Middle frontal gyrus (tissue), 1 donor: ENCODE results near the gene AOPEP.
"Not testable (repeated sequence)": the region's sequence is repeated elsewhere in the genome, so short reads cannot be mapped to it uniquely, and the experiment has no call there.

Source experiments
- DNase-seq: peaks from one replicate; pipeline ENCODE4 v3.0.0-alpha.2; 2015; ENCODE audit warnings: low spot score; ENCODE audit errors: extremely low spot score

Gene AOPEP

GRCh38 chr9:94931740-94932139 is 205.2 kb downstream of the AOPEP start:
- no peak for DNase-seq

DNA sequence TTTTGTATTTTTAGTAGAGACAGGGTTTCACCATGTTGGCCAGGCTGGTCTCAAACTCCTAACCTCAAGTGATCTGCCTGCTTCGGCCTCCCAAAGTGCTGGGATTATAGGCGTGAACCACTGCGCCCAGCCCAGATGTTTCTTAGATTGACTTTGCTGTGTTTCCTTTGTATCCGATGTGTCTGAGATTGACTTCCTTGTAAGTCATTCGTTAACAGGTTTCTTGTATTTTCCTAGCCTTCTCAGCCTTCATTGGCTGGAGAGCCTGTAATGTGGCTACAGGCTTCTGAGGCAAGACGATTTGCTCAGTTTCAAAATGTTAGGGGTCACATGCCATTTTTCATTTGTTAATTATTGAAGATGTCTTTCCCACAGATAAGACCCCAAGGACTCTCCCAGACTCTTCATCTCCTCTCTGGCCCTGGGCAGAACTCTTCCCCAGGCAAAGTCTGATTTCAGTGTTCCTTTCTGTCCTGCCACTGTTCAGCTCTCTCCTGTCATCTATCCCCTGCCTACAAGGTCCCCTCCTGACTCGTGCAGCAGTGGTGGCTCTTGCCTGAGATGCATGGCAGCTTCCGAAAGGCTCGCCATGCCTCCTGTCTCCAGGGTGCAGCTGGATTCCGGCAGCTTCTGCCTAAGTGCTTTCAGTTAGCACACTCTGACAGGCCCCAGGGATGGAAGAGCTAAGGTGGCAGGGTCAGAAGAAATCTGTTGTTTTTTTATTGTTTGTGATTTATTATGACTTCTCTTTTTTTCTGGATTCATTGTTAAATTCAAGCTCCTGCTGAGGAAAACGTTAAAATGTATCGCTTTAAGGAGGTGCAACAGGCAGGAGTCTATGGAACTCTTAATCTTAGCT is 206.4 kb downstream of the AOPEP start:
- DNase-seq = no peak

- no peak for DNase-seq
Observed at GRCh38 chr9:94933511-94933828, 207.0 kb downstream of the AOPEP start.

DNA sequence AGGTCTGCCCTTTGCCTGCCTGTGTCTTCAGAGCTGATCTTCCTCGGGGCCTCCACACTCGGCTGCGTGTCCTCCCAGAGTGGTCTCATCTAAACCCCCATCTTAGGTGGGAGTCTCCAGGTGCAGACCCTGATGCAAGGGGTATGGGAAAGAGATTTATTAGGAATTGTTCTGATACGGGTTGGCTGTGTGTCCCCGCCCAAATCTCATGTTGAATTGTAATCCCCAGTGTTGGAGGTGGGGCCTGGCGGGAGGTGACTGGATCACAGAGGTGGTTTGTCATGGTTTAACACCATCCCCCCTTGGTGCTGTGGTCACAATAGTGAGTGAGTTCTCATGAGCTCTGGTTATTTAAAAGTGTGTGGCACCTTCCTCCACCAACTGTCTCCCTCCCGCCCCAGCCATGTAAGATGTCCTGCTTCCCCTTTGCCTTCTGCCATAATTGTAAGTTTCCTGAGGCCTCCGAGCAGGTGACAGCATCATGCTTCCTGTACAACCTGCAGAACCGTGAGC is 208.4 kb downstream of the AOPEP start:
- no peak for DNase-seq

DNA sequence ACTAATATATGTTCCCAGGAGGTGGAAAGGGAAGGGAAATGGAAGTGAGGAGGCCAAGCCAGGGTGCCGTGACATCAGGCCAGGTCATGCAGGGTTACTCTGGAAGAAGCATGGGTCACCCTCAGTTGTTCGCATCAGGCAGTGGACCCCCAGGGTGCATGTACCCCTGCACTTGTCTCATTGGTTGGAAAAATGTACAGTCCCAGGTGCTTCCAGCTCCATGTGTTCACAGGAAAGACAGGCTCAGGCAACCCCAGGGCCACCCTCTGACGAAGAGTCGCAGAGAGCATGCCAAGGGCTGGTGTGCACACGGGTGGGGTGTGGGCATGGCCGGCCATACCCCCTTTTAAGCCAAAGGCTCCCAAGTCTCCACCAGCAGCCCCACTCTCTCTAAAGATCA is 208.9 kb downstream of the AOPEP start:
- no peak for DNase-seq

GRCh38 chr9:94936419-94936818 is 209.9 kb downstream of the AOPEP start:
- no peak for DNase-seq

DNA sequence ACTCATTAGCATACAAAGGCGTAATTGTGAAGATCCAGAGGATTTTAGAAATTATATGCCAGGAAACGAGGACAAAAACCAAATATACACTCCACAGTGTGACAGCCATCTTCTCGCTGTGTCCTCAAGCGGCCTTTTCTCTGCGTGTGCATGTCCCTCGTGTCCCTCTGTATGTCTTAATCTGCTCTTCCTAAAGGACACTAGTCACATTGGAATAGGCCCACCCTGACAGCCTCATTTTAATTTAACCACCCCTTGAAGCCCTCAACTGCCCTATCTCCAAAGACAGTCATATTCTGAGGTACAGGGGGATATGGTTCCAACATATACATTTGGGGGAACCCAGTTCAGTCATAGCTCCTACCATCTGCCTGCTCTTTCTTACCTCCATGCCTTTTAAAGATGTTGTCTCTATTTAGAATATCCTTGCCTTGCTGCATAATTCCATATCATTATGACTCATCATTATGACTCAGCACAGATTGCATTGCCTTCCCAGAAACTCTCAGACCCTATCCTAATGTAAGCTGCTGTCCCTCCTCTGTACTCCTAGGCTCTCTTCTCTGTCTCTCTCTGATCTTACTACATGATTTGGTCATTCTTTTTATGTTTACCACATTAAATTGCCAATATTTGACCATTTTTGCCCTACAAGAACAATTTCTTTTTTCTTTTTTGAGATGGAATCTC is 210.9 kb downstream of the AOPEP start:
- no peak for DNase-seq

GRCh38 chr9:94938384-94938783 is 211.9 kb downstream of the AOPEP start:
- DNase-seq = no peak

DNA sequence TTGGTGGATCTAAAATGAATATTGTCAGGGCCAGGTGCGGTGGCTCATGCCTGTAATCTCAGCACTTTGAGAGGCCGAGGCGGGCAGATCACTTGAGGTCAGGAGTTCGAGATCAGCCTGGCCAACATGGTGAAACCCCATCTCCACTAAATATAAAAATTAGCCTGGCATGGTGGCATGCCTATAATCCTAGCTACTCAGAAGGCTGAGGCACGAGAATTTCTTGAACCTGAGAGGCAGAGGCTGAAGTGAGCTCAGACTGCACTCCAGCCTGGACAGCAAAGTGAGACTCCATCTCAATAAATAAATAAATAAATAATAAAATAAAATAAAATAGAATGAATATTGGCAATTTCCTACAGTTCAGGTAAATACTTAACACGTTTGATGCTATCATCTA is 213.8 kb downstream of the AOPEP start:
- not testable (repeated sequence) for DNase-seq

GRCh38 chr9:94941211-94941875 is 214.8 kb downstream of the AOPEP start:
- no peak for DNase-seq

DNA sequence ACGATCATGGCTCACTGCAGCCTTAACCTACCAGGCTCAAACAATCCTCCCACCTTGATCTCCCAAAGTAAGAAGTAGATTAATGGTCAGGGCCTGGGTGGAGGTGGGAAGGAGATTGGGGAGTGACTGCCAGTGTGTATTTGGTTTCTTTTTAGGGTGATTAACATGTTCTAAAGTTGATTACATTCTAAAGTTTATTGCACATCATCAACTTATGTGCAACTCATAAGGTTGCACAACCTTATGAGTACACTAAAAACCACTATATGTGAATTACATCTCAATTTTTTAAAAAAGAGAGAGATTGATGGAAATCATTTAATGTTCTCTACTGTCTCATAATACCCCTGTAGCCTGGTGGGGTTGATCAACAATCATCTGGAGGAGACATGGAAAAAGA is 218.1 kb downstream of the AOPEP start:
- DNase-seq = no peak

DNA sequence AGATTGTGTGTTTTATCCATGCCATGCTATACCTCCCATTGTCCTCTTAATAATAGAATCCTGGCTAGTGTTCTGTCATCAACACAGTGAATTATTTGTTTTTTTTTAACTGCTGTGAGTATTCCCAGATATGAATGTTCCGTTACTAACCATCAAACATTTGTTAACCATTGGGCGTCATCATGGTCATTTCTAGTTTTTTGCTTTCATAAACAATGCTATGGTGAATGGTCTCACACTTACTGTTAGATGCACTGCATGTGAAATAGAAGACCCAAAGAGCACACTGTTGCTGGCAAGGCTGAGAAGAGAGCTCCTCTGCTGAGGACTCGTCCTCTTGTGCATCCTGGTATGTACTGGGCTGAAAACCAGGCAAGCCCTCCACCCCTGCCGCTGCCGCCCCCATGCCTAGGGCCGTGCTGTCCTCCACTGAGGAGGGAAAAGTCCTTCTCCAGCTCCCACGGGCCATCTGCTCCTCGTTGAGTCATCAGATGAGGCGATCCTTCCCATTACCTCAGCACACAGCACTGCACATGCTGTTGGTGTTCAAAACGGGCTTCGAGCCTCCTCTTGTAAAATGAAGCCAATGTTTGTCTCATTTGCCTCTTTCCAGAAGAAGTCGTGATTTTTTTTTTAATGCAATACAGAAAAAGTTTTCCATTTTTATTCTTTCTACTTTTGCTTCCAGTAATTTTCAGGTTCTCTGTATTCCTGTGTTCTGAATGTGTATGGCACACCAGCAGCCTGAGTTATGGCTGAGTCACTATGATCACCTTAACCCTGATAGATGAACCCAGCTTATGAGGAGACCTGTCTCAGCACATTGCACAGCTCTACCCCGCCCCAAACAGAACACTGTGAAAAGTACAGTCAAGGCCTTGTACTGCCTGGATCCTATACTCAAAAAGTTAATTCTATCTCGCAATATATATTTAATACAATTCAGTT is 219.0 kb downstream of the AOPEP start:
- peak; percentile 63 for DNase-seq

DNA sequence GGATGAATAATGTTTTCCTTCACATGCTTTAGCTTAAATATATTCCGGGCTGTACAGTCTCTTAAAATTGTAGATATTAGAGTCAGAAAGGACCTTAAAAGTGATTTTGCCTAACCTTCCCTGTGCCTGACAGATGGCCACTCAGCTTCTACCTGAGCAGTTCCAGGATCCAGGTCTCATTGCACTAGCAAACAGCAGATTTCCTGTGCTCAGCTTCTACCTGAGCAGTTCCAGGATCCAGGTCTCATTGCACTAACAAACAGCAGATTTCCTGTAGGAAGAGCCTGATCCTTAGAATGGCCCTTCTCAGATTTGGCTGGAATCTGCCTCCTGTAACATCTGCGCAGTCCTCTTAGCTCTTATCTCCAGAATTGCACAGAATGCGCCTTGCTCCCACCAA is 219.8 kb downstream of the AOPEP start:
- DNase-seq = no peak

GRCh38 chr9:94948567-94949235 is 222.2 kb downstream of the AOPEP start:
- DNase-seq = peak; percentile 59

GRCh38 chr9:94949370-94949769 is 222.9 kb downstream of the AOPEP start:
- no peak for DNase-seq

- no peak for DNase-seq
Observed at GRCh38 chr9:94950040-94950578, 223.6 kb downstream of the AOPEP start.

DNA sequence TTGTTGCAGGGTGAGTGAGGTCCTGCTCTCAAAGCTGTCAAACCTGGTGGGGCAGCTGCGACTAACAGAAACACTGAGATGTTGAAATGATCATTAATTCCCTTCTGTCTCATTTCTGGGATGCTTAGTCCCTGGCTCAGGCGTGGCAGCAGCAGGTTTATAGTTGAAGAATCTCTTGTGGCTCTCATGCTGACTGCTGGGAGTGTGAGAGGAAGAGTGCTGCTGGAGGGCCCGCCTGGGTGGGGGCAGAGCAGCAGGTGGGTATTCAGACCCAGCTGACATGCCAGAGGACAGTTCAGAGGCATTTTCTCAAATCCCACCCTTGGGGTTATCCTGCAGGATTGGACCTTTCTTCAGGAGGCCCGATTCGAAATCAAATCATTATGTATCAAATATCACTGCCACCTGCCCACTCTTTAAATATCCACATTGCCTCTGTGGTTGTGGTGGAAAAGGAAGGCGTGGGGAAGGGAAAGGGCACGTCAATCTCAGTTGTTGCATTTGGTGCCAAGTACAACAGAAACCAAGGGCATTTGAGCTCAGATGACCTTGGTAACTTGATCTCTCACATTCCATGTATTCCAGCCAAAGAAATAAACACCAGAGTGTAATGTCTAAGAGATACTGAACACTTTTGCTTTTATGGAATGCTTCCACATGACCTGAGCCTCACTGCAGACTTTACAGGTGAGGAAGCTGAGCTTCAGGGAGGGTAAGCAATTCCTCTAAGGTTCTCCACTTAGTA is 224.3 kb downstream of the AOPEP start:
- DNase-seq = no peak

- no peak for DNase-seq
Observed at GRCh38 chr9:94951324-94952135, 225.0 kb downstream of the AOPEP start.
